GM10248 (cell line): ENCODE data around the gene CLDN14.

ENCODE experiments used
- CTCF ChIA-PET: fragments of 300-600 bp; sonication (Branson Sonifier 250); formaldehyde crosslinking; extraction: SDS; loops from one replicate; lab custom pipeline; 2021; ENCODE audit warnings: antibody characterized with exemption; lab: Yijun Ruan, JAX
- POLR2A ChIA-PET: fragments of 350-650 bp; sonication (Branson Sonifier 250); formaldehyde crosslinking; extraction: SDS; loops from one replicate; lab custom pipeline; 2020; ENCODE audit warnings: antibody characterized with exemption; lab: Yijun Ruan, JAX
- DNase-seq: peaks from one replicate; pipeline ENCODE4 v3.0.0; 2012; ENCODE audit errors: extremely low spot score
- TF ChIP-seq, protein P1 (sequence below): IDR thresholded peaks from 2 replicates; pipeline ENCODE4 v1.5.1; 2012; ENCODE audit warnings: mild to moderate bottlenecking, low read depth; ENCODE audit errors: extremely low read depth, missing control alignments, control extremely low read depth

Gene CLDN14

DNA sequence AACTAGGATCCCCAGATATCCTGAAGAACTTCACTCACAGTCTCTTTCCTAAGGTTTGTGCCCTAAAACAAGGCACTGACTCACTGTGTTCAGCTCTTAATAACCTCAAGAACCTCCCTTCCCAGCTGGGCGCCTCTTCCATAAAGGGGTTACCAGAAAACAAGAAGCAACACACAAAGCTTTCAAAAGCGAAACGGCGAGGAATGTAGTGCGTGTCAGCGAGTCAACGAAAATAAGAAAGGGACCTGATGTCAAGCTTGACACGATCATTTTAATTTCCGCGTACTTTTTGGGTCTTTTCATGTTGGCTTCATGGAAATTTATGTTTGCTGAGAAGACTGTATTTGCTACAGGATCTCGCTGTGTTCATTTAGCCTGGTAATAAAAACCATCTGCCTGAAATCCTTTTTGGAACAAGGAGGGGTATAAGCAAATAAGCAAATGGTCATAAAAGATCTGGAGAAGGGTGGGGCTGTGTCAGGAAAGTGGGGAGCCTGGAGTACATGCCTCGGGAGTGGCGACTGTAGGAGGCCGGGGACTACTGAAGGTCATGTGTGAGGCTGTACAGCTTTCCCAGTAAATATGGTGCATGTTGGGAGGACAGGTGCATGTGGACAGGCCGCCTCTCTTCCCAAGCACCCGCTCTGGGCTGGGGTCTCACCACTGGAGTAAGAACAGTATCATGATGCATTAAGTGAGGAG, 11.4 kb upstream of the CLDN14 start:
- DNase-seq = no peak
- CTCF ChIA-PET = interaction anchor here (1.1 kb wide), 1 partner anchor 14 kb away, joined by 3 read pairs; no protein-coding TSS in a partner anchor
- POLR2A ChIA-PET = no interaction called here
- TF ChIP-seq, protein P1, sequence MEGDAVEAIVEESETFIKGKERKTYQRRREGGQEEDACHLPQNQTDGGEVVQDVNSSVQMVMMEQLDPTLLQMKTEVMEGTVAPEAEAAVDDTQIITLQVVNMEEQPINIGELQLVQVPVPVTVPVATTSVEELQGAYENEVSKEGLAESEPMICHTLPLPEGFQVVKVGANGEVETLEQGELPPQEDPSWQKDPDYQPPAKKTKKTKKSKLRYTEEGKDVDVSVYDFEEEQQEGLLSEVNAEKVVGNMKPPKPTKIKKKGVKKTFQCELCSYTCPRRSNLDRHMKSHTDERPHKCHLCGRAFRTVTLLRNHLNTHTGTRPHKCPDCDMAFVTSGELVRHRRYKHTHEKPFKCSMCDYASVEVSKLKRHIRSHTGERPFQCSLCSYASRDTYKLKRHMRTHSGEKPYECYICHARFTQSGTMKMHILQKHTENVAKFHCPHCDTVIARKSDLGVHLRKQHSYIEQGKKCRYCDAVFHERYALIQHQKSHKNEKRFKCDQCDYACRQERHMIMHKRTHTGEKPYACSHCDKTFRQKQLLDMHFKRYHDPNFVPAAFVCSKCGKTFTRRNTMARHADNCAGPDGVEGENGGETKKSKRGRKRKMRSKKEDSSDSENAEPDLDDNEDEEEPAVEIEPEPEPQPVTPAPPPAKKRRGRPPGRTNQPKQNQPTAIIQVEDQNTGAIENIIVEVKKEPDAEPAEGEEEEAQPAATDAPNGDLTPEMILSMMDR = no peak

DNA sequence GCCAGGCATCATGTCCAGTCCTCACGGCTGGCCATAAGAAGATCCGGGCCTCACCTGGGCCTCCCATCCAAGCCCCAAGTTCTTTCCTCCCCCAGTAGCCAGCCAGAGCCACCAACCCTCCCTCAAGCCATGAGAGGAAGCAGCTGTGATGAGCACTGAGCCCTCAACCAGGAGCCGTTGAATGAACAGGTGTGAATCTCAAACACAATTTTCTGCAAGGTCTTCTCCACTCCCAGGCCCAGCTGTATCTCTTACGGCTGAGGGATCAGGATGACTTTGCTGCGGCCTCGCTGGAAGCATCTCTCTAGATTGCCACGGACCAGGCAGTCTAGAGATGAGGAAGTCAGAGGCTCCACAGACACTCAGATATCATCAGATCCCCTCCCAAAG, 9.8 kb upstream of the CLDN14 start:
- DNase-seq = no peak
- POLR2A ChIA-PET = no interaction called here
- CTCF ChIA-PET = interaction anchor here (1.2 to 2.1 kb wide), 3 partner anchors 11 to 141 kb away, joined by 4 to 6 read pairs (median 5); no protein-coding TSS in a partner anchor
- TF ChIP-seq, protein P1 = no peak

DNA sequence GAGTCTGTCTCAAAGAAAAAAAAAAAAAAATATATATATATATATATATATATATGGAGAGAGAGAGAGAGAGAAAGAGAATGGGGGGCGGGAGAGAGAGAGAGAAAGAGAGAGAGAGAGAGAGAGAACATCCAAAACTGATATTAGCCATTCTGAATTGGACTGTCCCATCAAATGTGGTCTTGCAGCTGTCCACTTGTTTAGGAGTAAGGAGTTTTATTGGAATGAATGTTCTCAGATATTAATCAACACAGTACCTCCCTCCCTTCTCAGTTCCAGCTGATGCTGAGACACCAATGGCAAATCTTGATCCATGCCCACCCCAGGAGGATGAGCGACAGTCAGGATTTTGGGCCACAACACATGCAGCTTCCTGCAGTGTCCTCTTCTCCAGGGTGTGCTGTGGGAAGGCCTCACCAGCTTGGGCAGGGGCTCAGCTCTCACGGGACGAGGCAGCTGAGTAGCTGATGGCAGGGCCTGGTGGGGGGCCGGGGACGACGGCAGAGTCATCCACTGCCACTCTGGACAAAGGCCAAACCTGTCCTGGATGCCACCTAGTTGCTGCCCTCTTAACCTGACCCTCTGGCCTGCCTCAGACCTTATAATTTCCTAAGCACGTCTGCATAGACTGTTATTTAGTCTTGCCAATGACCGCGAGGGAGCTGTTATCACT, 9.3 kb upstream of the CLDN14 start:
- ChIA-PET POLR2A (no interaction called here), CTCF (interaction anchor here (1.2 to 2.1 kb wide), 3 partner anchors 11 to 142 kb away, joined by 4 to 6 read pairs (median 5); no protein-coding TSS in a partner anchor)
- TF ChIP-seq, protein P1 = no peak
- no peak for DNase-seq

DNA sequence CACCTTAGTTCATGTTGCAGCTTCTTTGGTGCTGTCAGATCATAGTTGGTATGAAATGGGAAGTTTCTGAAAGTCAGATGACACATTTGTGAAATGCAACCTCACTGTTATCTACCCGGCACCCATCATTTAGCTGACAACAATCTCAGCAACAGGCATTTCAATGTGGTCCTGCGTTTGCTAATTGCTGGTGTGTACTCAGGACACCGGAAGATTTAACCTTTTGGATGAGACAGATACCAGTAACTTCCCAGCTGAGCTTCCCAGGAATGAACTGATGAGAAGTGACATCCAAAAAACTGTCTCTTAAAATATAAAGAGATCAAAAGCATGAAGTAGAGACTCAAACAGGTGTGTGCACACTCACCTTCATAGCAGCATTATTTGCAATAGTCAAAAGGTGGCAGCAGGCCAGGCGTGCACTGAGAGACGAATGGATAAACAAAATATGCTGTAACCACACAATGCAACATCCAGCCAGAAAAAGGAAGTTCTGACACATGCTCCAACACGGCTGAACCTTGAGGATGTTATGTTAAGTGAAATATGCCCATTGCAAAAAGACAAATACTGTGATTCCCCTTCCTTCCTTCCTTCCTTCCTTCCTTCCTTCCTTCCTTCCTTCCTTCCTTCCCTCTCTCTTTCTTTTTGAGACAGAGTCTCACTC, 7.9 kb upstream of the CLDN14 start:
- TF ChIP-seq, protein P1 = no peak
- POLR2A ChIA-PET = no interaction called here
- DNase-seq = no peak
- CTCF ChIA-PET = interaction anchor here (0.6 to 1.4 kb wide), 5 partner anchors 9 to 68 kb away, joined by 3 read pairs; no protein-coding TSS in a partner anchor

DNA sequence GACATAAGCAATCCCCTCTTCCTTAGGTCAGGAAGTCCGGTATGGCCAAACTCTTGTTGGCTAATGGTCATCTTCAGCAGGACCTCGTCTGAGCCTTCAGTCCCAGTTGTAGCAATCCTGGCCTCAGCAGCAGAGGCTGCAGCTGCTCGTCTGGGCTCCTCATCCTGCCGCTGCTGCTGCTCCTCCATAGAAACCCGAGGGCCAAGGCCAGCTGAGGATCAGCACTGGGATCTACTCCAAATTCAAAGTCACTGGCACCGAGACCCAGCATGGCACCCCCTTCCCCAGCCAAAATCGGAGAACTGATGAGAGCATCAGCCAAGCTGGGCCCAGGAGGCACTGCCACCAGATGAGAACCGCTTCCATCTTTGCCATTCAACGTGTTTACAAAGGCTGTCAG, 6.3 kb upstream of the CLDN14 start:
- ChIA-PET POLR2A (no interaction called here), CTCF (interaction anchor here (1.3 kb wide), 1 partner anchor 18 kb away, joined by 4 read pairs; no protein-coding TSS in a partner anchor)
- TF ChIP-seq, protein P1 = no peak
- no peak for DNase-seq

DNA sequence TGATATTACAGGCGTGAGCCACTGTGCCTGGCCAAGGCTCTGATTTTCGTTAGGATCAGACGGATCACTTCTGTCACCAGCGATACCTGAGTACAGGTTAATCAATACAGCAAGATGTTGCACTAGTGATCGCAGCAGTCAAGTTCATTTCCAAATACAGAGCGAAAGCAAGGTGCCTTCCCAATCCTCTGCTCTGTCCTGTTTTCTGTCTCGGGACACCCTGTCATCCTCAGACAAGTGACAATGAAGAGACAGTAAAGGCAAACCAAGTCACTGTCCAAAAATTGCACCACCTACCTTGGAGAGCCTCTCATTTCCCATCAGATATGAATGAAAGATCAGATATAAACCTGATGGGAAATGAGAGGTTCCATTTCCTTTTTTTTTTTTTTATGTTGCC, 5.6 kb upstream of the CLDN14 start:
- TF ChIP-seq, protein P1 = no peak
- DNase-seq = no peak
- POLR2A ChIA-PET = no interaction called here
- CTCF ChIA-PET = interaction anchor here (1.3 kb wide), 1 partner anchor 18 kb away, joined by 4 read pairs; no protein-coding TSS in a partner anchor
